Measurements from ENCODE around the gene ZNF496. TPM values are rescaled to one million over a fixed set of nuclear protein-coding genes. Genes with fewer than 3 reads are reported as not detected.

ZNF496 gene
- total and polyA plus RNA-seq, 2 of the 13 experiments (the other 11 are each of a cell fraction or from before 2014, with no cell fraction given), result 14.8 to 18.6 TPM

- no peak for TF ChIP-seq ZBTB37 (CRISPR knock-in tag; IDR thresholded peaks at IDR 0.05)
- TF ChIP-seq MAFF (IDR thresholded peaks at IDR 0.05; ENCODE audit: low read depth, low read length), result no peak
- TF ChIP-seq NFATC3 (CRISPR knock-in tag; IDR thresholded peaks at IDR 0.05), result no peak
- TF ChIP-seq EEA1 (CRISPR knock-in tag; IDR thresholded peaks at IDR 0.05; ENCODE audit: borderline replicate concordance), result no peak
- no peak for TF ChIP-seq BORCS8-MEF2B (CRISPR knock-in tag; IDR thresholded peaks at IDR 0.05)
- TF ChIP-seq RARG (CRISPR knock-in tag; IDR thresholded peaks at IDR 0.05; ENCODE audit: low read depth), result no peak
- TF ChIP-seq TEF (CRISPR knock-in tag; IDR thresholded peaks at IDR 0.05), result no peak
- no peak for TF ChIP-seq ZNF597 (CRISPR knock-in tag; IDR thresholded peaks at IDR 0.05)
- TF ChIP-seq CEBPZ (IDR thresholded peaks at IDR 0.05; ENCODE audit: low read length), result no peak
- 0 out of 2 replicates have a peak, but pooled peaks have one; percentile 45 for TF ChIP-seq ZNF232 (CRISPR knock-in tag; IDR thresholded peaks at IDR 0.05; ENCODE audit: borderline replicate concordance)
- TF ChIP-seq MTERF4 (CRISPR knock-in tag; IDR thresholded peaks at IDR 0.05), result 0 out of 2 replicates have a peak, but pooled peaks have one; percentile 56
- TF ChIP-seq ZBTB25 (CRISPR knock-in tag; IDR thresholded peaks at IDR 0.05), result no peak
- TF ChIP-seq ZNF326 (CRISPR knock-in tag; IDR thresholded peaks at IDR 0.05; ENCODE audit: borderline replicate concordance), result no peak
- no peak for TF ChIP-seq ARID2 (CRISPR knock-in tag; IDR thresholded peaks at IDR 0.05; ENCODE audit: borderline replicate concordance)
- TF ChIP-seq ZNF615 (CRISPR knock-in tag; IDR thresholded peaks at IDR 0.05; ENCODE audit: borderline replicate concordance), result no peak
- TF ChIP-seq TOE1 (CRISPR knock-in tag; IDR thresholded peaks at IDR 0.05), result no peak
- no peak for TF ChIP-seq SMYD3 (CRISPR knock-in tag; IDR thresholded peaks at IDR 0.05)
- TF ChIP-seq ZNF44 (CRISPR knock-in tag; IDR thresholded peaks at IDR 0.05), result no peak
- TF ChIP-seq CBFB (CRISPR knock-in tag; IDR thresholded peaks at IDR 0.05), result no peak
- 0 out of 2 replicates have a peak, but pooled peaks have one; percentile 51 for TF ChIP-seq ZNF343 (CRISPR knock-in tag; IDR thresholded peaks at IDR 0.05)
- TF ChIP-seq ZNF75D (CRISPR knock-in tag; IDR thresholded peaks at IDR 0.05; ENCODE audit: borderline replicate concordance), result no peak
Measured at GRCh38 chr1:247332215-247332622, 552 bp upstream of the ZNF496 start (continued).
